PFSK-1 (cell line): ENCODE results near the gene LSAMP.

ENCODE experiments used
- FOXP2 ChIP-seq: optimal IDR thresholded peaks from 2 replicates; pipeline ENCODE3; 2011; ENCODE audit warnings: borderline replicate concordance, control low read depth, inconsistent platforms; ENCODE audit not compliant: insufficient read depth; ENCODE audit errors: extremely low read length, extremely low read depth
- POLR2AphosphoS5 ChIP-seq: IDR thresholded peaks from 2 replicates; pipeline ENCODE4 v1.6.1; 2012; ENCODE audit warnings: low read depth, mild to moderate bottlenecking, control low read depth, low read length, moderate library complexity
- REST ChIP-seq, 2 experiments: IDR thresholded peaks; 2 replicates each; pipeline versions ENCODE4 v1.6.1 to v1.8.0; 2011 to 2012; ENCODE audit warnings: low read depth in 2 of 2, low read length in 2 of 2, control low read depth in 1 of 2, inconsistent platforms in 1 of 2, mild to moderate bottlenecking in 1 of 2, moderate library complexity in 1 of 2; ENCODE audit not compliant: insufficient read depth in 1 of 2
- SIN3A ChIP-seq: IDR thresholded peaks from 2 replicates; pipeline ENCODE4 v1.6.1; 2012; ENCODE audit warnings: mild to moderate bottlenecking, low read length, moderate library complexity, borderline replicate concordance; ENCODE audit not compliant: insufficient read depth
- TAF1 ChIP-seq: IDR thresholded peaks from 2 replicates; pipeline ENCODE4 v1.6.1; 2012; ENCODE audit warnings: low read length, control low read depth, borderline replicate concordance; ENCODE audit not compliant: insufficient read depth

The LSAMP gene

GRCh38 chr3:116034086-116034485 is 411.2 kb downstream of the LSAMP start:
- TF ChIP-seq POLR2AphosphoS5 (no peak), FOXP2 (no peak), REST (IDR thresholded peaks at IDR 0.05; ENCODE audit: insufficient read depth in 1 of 2, low read depth in 2 of 2, low read length in 2 of 2) (no peak), SIN3A (no peak), TAF1 (no peak)

DNA sequence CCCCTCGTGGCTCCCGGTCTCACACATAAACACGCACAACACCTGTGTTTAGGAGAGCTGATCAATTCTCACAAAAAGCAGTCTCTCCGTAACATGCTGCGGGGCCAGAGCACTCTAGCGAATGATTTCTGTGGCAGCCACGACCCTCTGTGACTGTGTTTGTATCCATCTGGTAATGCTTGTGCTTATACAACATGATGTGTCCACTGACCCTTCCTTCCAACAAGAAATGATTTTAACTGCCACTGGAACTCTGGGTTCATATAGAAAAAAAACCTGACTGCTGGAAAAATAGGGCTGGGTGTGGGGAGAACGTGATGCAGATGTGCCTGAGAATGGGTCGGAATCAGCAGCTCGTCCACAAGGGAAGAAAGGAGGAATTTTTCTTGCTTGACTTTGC is 411.8 kb downstream of the LSAMP start:
- TF ChIP-seq POLR2AphosphoS5 (no peak), REST (IDR thresholded peaks at IDR 0.05; ENCODE audit: insufficient read depth in 1 of 2, low read depth in 2 of 2, low read length in 2 of 2) (no peak), FOXP2 (no peak), SIN3A (no peak), TAF1 (no peak)

DNA sequence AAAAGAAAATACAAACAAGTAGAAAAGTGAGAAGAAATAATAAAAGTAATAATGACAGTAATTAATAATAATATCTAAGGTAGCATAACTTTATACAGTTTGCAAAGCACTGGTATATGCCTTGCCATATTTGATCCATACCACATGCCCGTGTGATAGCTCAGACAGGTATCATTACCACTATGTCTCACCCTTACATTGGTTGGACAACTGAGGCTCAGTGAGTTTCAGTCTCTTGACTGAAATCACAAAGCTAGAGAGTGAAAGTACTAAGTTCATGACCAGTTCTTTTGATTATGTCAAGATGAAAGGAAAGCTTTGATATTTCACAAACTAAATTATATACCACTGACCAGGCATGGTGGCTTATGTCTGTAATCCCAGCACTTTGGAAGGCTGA is 413.1 kb downstream of the LSAMP start:
- TF ChIP-seq FOXP2: no peak
- no peak for TF ChIP-seq TAF1
- TF ChIP-seq POLR2AphosphoS5: no peak
- no peak for TF ChIP-seq SIN3A
- no peak for TF ChIP-seq REST (IDR thresholded peaks at IDR 0.05; ENCODE audit: insufficient read depth in 1 of 2, low read depth in 2 of 2, low read length in 2 of 2)

GRCh38 chr3:116030131-116030850 is 415.0 kb downstream of the LSAMP start:
- TF ChIP-seq POLR2AphosphoS5 (no peak), TAF1 (no peak), REST (IDR thresholded peaks at IDR 0.05; ENCODE audit: insufficient read depth in 1 of 2, low read depth in 2 of 2, low read length in 2 of 2) (no peak), FOXP2 (no peak), SIN3A (no peak)

DNA sequence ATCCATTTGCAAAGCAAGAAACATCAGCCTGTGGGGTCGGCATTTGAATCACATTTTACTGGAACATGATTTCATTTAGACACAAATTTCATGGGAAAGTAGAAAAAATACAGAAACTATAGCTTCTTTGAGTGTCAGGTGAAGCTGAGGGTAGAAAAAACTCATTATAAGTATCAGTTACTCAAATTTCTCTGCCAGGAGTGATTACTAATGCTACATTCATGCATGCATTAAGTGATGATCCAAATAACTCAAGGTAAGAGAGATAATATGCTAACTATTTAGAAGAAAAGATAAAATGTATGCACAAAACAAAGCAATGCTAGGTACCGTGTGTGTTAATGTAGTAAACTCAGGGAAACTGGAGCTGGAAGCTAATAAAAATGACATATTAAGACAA is 416.0 kb downstream of the LSAMP start:
- TF ChIP-seq TAF1: no peak
- no peak for TF ChIP-seq SIN3A
